ENCODE results near the gene RYR3. TPM values are rescaled to one million over a fixed set of nuclear protein-coding genes. Genes with fewer than 3 reads are reported as not detected.

RYR3 gene
- total RNA-seq, 1 experiment from 2014 or later: not detected

GRCh38 chr15:33730815-33731214 is 420.0 kb downstream of the RYR3 start:
- intact Hi-C loops (cut with micrococcal nuclease): no loop called here
- no peaks in the 10 kb centered on the region for H3K36me3 Mint-ChIP-seq (ENCODE audit: insufficient read depth, unreplicated experiment)
- CTCF ChIA-PET: interaction anchor here (1.0 to 10.2 kb wide), 9 partner anchors 10 to 709 kb away, joined by 4 to 152 read pairs (median 10); no protein-coding TSS in a partner anchor

GRCh38 chr15:33735143-33735542 is 424.4 kb downstream of the RYR3 start:
- ChIA-PET POLR2A (interaction anchor here (0.5 kb wide), 1 partner anchor 308 kb away, joined by 7 read pairs; no protein-coding TSS in a partner anchor), CTCF (interaction anchor here (0.6 to 10.2 kb wide), 34 partner anchors 8 to 1091 kb away, joined by 3 to 152 read pairs (median 4); partner anchors contain the start of gene CHRM5)
- DNase-seq (ENCODE audit: unreplicated experiment): no peak
- Mint-ChIP-seq H3K27ac (ENCODE audit: low read depth, unreplicated experiment) (no peak overlapping the region), H3K4me1 (ENCODE audit: insufficient read depth, unreplicated experiment) (no peaks in the 10 kb centered on the region), H3K27me3 (ENCODE audit: insufficient read depth, unreplicated experiment) (no peaks in the 10 kb centered on the region), H3K4me3 (ENCODE audit: unreplicated experiment) (no peak overlapping the region), H3K9me3 (ENCODE audit: unreplicated experiment) (no peaks in the 10 kb centered on the region), H3K36me3 (ENCODE audit: insufficient read depth, unreplicated experiment) (no peaks in the 10 kb centered on the region)
- no TSS peak for BruUV-seq (replicated peaks)
- no peak for TF ChIP-seq CTCF (IDR thresholded peaks at IDR 0.05; ENCODE audit: unreplicated experiment)
- intact Hi-C loops (cut with micrococcal nuclease): loop anchor here (1.0 to 5.0 kb wide), 4 partner anchors 229 to 477 kb away; partner anchors contain the start of genes AVEN and KATNBL1

More at GRCh38 chr15:33730815-33731214, 420.0 kb downstream of the RYR3 start:
- Mint-ChIP-seq H3K4me3 (ENCODE audit: unreplicated experiment) (no peak overlapping the region), H3K4me1 (ENCODE audit: insufficient read depth, unreplicated experiment) (no peaks in the 10 kb centered on the region), H3K27ac (ENCODE audit: low read depth, unreplicated experiment) (no peak overlapping the region), H3K27me3 (ENCODE audit: insufficient read depth, unreplicated experiment) (no peaks in the 10 kb centered on the region), H3K9me3 (ENCODE audit: unreplicated experiment) (no peaks in the 10 kb centered on the region)
- no peak for TF ChIP-seq CTCF (IDR thresholded peaks at IDR 0.05; ENCODE audit: unreplicated experiment)
- no peak for DNase-seq (ENCODE audit: unreplicated experiment)
- POLR2A ChIA-PET: interaction anchor here (0.6 kb wide), 1 partner anchor 444 kb away, joined by 3 read pairs; no protein-coding TSS in a partner anchor
- no TSS peak for BruUV-seq (replicated peaks)

- Mint-ChIP-seq H3K4me3 (ENCODE audit: unreplicated experiment) (no peak overlapping the region), H3K36me3 (ENCODE audit: insufficient read depth, unreplicated experiment) (no peaks in the 10 kb centered on the region), H3K4me1 (ENCODE audit: insufficient read depth, unreplicated experiment) (no peaks in the 10 kb centered on the region), H3K9me3 (ENCODE audit: unreplicated experiment) (no peaks in the 10 kb centered on the region), H3K27ac (ENCODE audit: low read depth, unreplicated experiment) (no peak overlapping the region), H3K27me3 (ENCODE audit: insufficient read depth, unreplicated experiment) (no peaks in the 10 kb centered on the region)
- TF ChIP-seq CTCF (IDR thresholded peaks at IDR 0.05; ENCODE audit: unreplicated experiment): peak; percentile 53
- intact Hi-C loops (cut with micrococcal nuclease): loop anchor here (1.0 to 5.0 kb wide), 4 partner anchors 229 to 477 kb away; partner anchors contain the start of genes AVEN and KATNBL1
- no TSS peak for BruUV-seq (replicated peaks)
- CTCF ChIA-PET: interaction anchor here (0.6 to 10.2 kb wide), 43 partner anchors 9 to 980 kb away, joined by 3 to 152 read pairs (median 5); partner anchors contain the start of gene CHRM5
- DNase-seq (ENCODE audit: unreplicated experiment): peak; percentile 52
- POLR2A ChIA-PET: interaction anchor here (0.5 kb wide), 1 partner anchor 308 kb away, joined by 7 read pairs; no protein-coding TSS in a partner anchor
Observed at GRCh38 chr15:33735637-33736247, 425.0 kb downstream of the RYR3 start.

Measured in MCF 10A (cell line).